ENCODE data around the gene R3HDM2. TPM values are rescaled to one million over a fixed set of nuclear protein-coding genes. Genes with fewer than 3 reads are reported as not detected.

The R3HDM2 gene
- polyA plus RNA-seq (2013): 24.2 and 24.9 TPM in 2 replicates

- Histone ChIP-seq H3K9me3 (ENCODE audit: insufficient read depth, low read depth, low read length) (no peaks in the 10 kb centered on the region), H3K79me1 (ENCODE audit: low read length) (peaks cover 8% of the 10 kb centered on the region), H3K4ac (ENCODE audit: low read depth, low read length) (peak within 1 kb of the TSS; percentile 64), H3K27me3 (ENCODE audit: insufficient read depth, low read length) (no peaks in the 10 kb centered on the region), H4K12ac (ENCODE audit: low read depth, low read length) (peak within 1 kb of the TSS; percentile 34), H3K27ac (ENCODE audit: low read depth, low read length) (peak within 1 kb of the TSS; percentile 81), H3K14ac (ENCODE audit: low read length) (peak within 1 kb of the TSS; percentile 65), H3K4me2 (ENCODE audit: low read length) (peak within 1 kb of the TSS; percentile 96), H4K8ac (ENCODE audit: low read depth, low read length) (peak within 1 kb of the TSS; percentile 88), H2AFZ (ENCODE audit: insufficient read depth, low read length, poor library complexity) (peak within 1 kb of the TSS; percentile 45), H3K79me2 (ENCODE audit: control insufficient read depth, insufficient read depth, low read length, poor library complexity) (peaks cover 2% of the 10 kb centered on the region), H2BK120ac (ENCODE audit: insufficient read depth, low read length, poor library complexity) (no peak within 1 kb of the TSS), H2BK5ac (ENCODE audit: low read depth, low read length, poor library complexity) (peak within 1 kb of the TSS; percentile 73), H3K18ac (ENCODE audit: low read length) (peak within 1 kb of the TSS; percentile 61), H3K23ac (ENCODE audit: low read length) (peak within 1 kb of the TSS; percentile 76), H3K9ac (ENCODE audit: low read length) (peak within 1 kb of the TSS; percentile 87), H2BK12ac (ENCODE audit: low read length) (no peak within 1 kb of the TSS), H4K91ac (ENCODE audit: low read depth, low read length) (peak within 1 kb of the TSS; percentile 86), H3K36me3 (ENCODE audit: control insufficient read depth in 1 of 2, insufficient read depth in 2 of 2, low read length in 2 of 2) (no peaks in the 10 kb centered on the region), H3K4me1 (ENCODE audit: control insufficient read depth in 1 of 2, insufficient read depth in 2 of 2, low read length in 2 of 2) (peaks cover 0 to 2% of the 10 kb centered on the region in 2 experiments), H2AK5ac (ENCODE audit: low read length) (no peak within 1 kb of the TSS), H3K4me3 (ENCODE audit: low read depth, low read length) (peak within 1 kb of the TSS; percentile 80)
- DNase-seq: peak; percentile 96 to 97
- no CpG with 5 or more reads among the region's 41 CpGs for WGBS (ENCODE audit: extremely low coverage, insufficient coverage, insufficient read length)
These were observed at the start of gene R3HDM2 for GRCh38 chr12:57430931-57431566. Gene R3HDM2 (minus strand): TSS chr12:57431043. CDS start chr12:57310428, 120,615 bp downstream.

- H3K9ac ChIP-seq (ENCODE audit: low read length): no peak within 1 kb of the TSS
- H4K91ac ChIP-seq (ENCODE audit: low read depth, low read length): no peak within 1 kb of the TSS
- no peaks in the 10 kb centered on the region for H3K79me2 ChIP-seq (ENCODE audit: control insufficient read depth, insufficient read depth, low read length, poor library complexity)
- no peak within 1 kb of the TSS for H4K12ac ChIP-seq (ENCODE audit: low read depth, low read length)
- H3K4me1 ChIP-seq (ENCODE audit: control insufficient read depth in 1 of 2, insufficient read depth in 2 of 2, low read length in 2 of 2): peaks cover 11 to 13% of the 10 kb centered on the region in 2 experiments
- no peak within 1 kb of the TSS for H3K18ac ChIP-seq (ENCODE audit: low read length)
- H3K4ac ChIP-seq (ENCODE audit: low read depth, low read length): no peak within 1 kb of the TSS
- H3K4me2 ChIP-seq (ENCODE audit: low read length): no peak within 1 kb of the TSS
- H3K27me3 ChIP-seq (ENCODE audit: insufficient read depth, low read length): peaks cover 22% of the 10 kb centered on the region
- no peaks in the 10 kb centered on the region for H3K79me1 ChIP-seq (ENCODE audit: low read length)
- DNase-seq: no peak
- no peaks in the 10 kb centered on the region for H3K36me3 ChIP-seq (ENCODE audit: control insufficient read depth in 1 of 2, insufficient read depth in 2 of 2, low read length in 2 of 2)
- H3K14ac ChIP-seq (ENCODE audit: low read length): no peak within 1 kb of the TSS
- H3K4me3 ChIP-seq (ENCODE audit: low read depth, low read length): no peak within 1 kb of the TSS
- no peak within 1 kb of the TSS for H3K23ac ChIP-seq (ENCODE audit: low read length)
- WGBS (ENCODE audit: extremely low coverage, insufficient coverage, insufficient read length): no CpG with 5 or more reads among the region's 6 CpGs
- H2AK5ac ChIP-seq (ENCODE audit: low read length): no peak within 1 kb of the TSS
- no peak within 1 kb of the TSS for H3K27ac ChIP-seq (ENCODE audit: low read depth, low read length)
- H4K8ac ChIP-seq (ENCODE audit: low read depth, low read length): no peak within 1 kb of the TSS
- no peaks in the 10 kb centered on the region for H3K9me3 ChIP-seq (ENCODE audit: insufficient read depth, low read depth, low read length)
- H2BK5ac ChIP-seq (ENCODE audit: low read depth, low read length, poor library complexity): no peak within 1 kb of the TSS
- no peak within 1 kb of the TSS for H2AFZ ChIP-seq (ENCODE audit: insufficient read depth, low read length, poor library complexity)
- no peak within 1 kb of the TSS for H2BK120ac ChIP-seq (ENCODE audit: insufficient read depth, low read length, poor library complexity)
- H2BK12ac ChIP-seq (ENCODE audit: low read length): no peak within 1 kb of the TSS
These were observed 48.7 kb upstream of the R3HDM2 start, which contains the start of gene ARHGAP9 for GRCh38 chr12:57479376-57480115. Gene ARHGAP9 (minus strand): TSS chr12:57479866. CDS start chr12:57479406, 460 bp downstream.

- no peak overlapping the region for H3K4ac ChIP-seq (ENCODE audit: low read depth, low read length)
- no peak overlapping the region for H3K4me3 ChIP-seq (ENCODE audit: low read depth, low read length)
- no peak overlapping the region for H2AFZ ChIP-seq (ENCODE audit: insufficient read depth, low read length, poor library complexity)
- no peaks in the 10 kb centered on the region for H3K79me1 ChIP-seq (ENCODE audit: low read length)
- no peak for DNase-seq
- H3K27me3 ChIP-seq (ENCODE audit: insufficient read depth, low read length): peaks cover 28% of the 10 kb centered on the region
- H3K9me3 ChIP-seq (ENCODE audit: insufficient read depth, low read depth, low read length): no peaks in the 10 kb centered on the region
- no peaks in the 10 kb centered on the region for H3K36me3 ChIP-seq (ENCODE audit: control insufficient read depth in 1 of 2, insufficient read depth in 2 of 2, low read length in 2 of 2)
- no peak overlapping the region for H3K18ac ChIP-seq (ENCODE audit: low read length)
- no peak overlapping the region for H2BK12ac ChIP-seq (ENCODE audit: low read length)
- H3K14ac ChIP-seq (ENCODE audit: low read length): no peak overlapping the region
- no peak overlapping the region for H3K4me2 ChIP-seq (ENCODE audit: low read length)
- no peak overlapping the region for H2AK5ac ChIP-seq (ENCODE audit: low read length)
- no peak overlapping the region for H3K23ac ChIP-seq (ENCODE audit: low read length)
- no peak overlapping the region for H2BK5ac ChIP-seq (ENCODE audit: low read depth, low read length, poor library complexity)
- no peak overlapping the region for H4K8ac ChIP-seq (ENCODE audit: low read depth, low read length)
- no peak overlapping the region for H4K12ac ChIP-seq (ENCODE audit: low read depth, low read length)
- H3K79me2 ChIP-seq (ENCODE audit: control insufficient read depth, insufficient read depth, low read length, poor library complexity): no peaks in the 10 kb centered on the region
- no peak overlapping the region for H3K9ac ChIP-seq (ENCODE audit: low read length)
- no peak overlapping the region for H3K27ac ChIP-seq (ENCODE audit: low read depth, low read length)
- no CpG with 5 or more reads among the region's 10 CpGs for WGBS (ENCODE audit: extremely low coverage, insufficient coverage, insufficient read length)
- H3K4me1 ChIP-seq (ENCODE audit: control insufficient read depth in 1 of 2, insufficient read depth in 2 of 2, low read length in 2 of 2): peaks cover 11 to 13% of the 10 kb centered on the region in 2 experiments
- no peak overlapping the region for H4K91ac ChIP-seq (ENCODE audit: low read depth, low read length)
- H2BK120ac ChIP-seq (ENCODE audit: insufficient read depth, low read length, poor library complexity): no peak overlapping the region
These were observed 48.2 kb upstream of the R3HDM2 start for GRCh38 chr12:57479043-57479375.

GRCh38 chr12:57477710-57478681 is 47.2 kb upstream of the R3HDM2 start:
- Histone ChIP-seq H3K79me2 (ENCODE audit: control insufficient read depth, insufficient read depth, low read length, poor library complexity) (no peaks in the 10 kb centered on the region), H3K14ac (ENCODE audit: low read length) (no peak overlapping the region), H4K8ac (ENCODE audit: low read depth, low read length) (no peak overlapping the region), H2BK12ac (ENCODE audit: low read length) (no peak overlapping the region), H3K4me2 (ENCODE audit: low read length) (no peak overlapping the region), H3K79me1 (ENCODE audit: low read length) (no peaks in the 10 kb centered on the region), H3K36me3 (ENCODE audit: control insufficient read depth in 1 of 2, insufficient read depth in 2 of 2, low read length in 2 of 2) (no peaks in the 10 kb centered on the region), H4K12ac (ENCODE audit: low read depth, low read length) (no peak overlapping the region), H3K9ac (ENCODE audit: low read length) (no peak overlapping the region), H3K27me3 (ENCODE audit: insufficient read depth, low read length) (peaks cover 34% of the 10 kb centered on the region), H3K23ac (ENCODE audit: low read length) (no peak overlapping the region), H3K18ac (ENCODE audit: low read length) (no peak overlapping the region), H3K4me1 (ENCODE audit: control insufficient read depth in 1 of 2, insufficient read depth in 2 of 2, low read length in 2 of 2) (peaks cover 7 to 11% of the 10 kb centered on the region in 2 experiments), H4K91ac (ENCODE audit: low read depth, low read length) (no peak overlapping the region), H2AK5ac (ENCODE audit: low read length) (no peak overlapping the region), H3K9me3 (ENCODE audit: insufficient read depth, low read depth, low read length) (no peaks in the 10 kb centered on the region), H3K4me3 (ENCODE audit: low read depth, low read length) (no peak overlapping the region), H2BK5ac (ENCODE audit: low read depth, low read length, poor library complexity) (no peak overlapping the region), H2AFZ (ENCODE audit: insufficient read depth, low read length, poor library complexity) (no peak overlapping the region), H2BK120ac (ENCODE audit: insufficient read depth, low read length, poor library complexity) (no peak overlapping the region), H3K27ac (ENCODE audit: low read depth, low read length) (no peak overlapping the region), H3K4ac (ENCODE audit: low read depth, low read length) (no peak overlapping the region)
- no CpG with 5 or more reads among the region's 12 CpGs for WGBS (ENCODE audit: extremely low coverage, insufficient coverage, insufficient read length)
- DNase-seq: peak; percentile 26 to 38

Measured in trophoblast cell (in vitro differentiated cells and primary cell).